Thoracic aorta (tissue), 2 donors: ENCODE results near the gene IKBKE. TPM values are rescaled to one million over a fixed set of nuclear protein-coding genes. Genes with fewer than 3 reads are reported as not detected.

ENCODE experiments used
- ATAC-seq: fragments of 150-250 bp; one replicate; pipeline ENCODE4 v1.8.0; 2017; ENCODE audit warnings: low read depth; ENCODE audit not compliant: insufficient number of reproducible peaks, low FRiP score
- DNase-seq: peaks from one replicate; pipeline ENCODE4 v3.0.0-alpha.2; 2020; ENCODE audit warnings: low spot score
- H3K27ac ChIP-seq, 2 donors: fragments of 200-600 bp; sonication (generic); 1 replicate in 1 of 2; 2 replicates in 1 of 2; pipeline ENCODE4 v1.5.1; 2016; ENCODE audit warnings: mild to moderate bottlenecking in 2 of 2, moderate library complexity in 2 of 2
- H3K27me3 ChIP-seq: fragments of 200-600 bp; sonication (generic); replicated peaks from 2 replicates; pipeline ENCODE4 v1.6.0; 2016; ENCODE audit warnings: mild to moderate bottlenecking; ENCODE audit not compliant: insufficient read depth
- H3K36me3 ChIP-seq: fragments of 200-600 bp; sonication (generic); one replicate; pipeline ENCODE4 v1.5.1; 2016
- H3K4me1 ChIP-seq, 2 donors: fragments of 200-600 bp; sonication (generic); 1 replicate in 1 of 2; 2 replicates in 1 of 2; pipeline versions ENCODE4 v1.5.1 to v1.6.0; 2016; ENCODE audit warnings: low read depth in 2 of 2, mild to moderate bottlenecking in 1 of 2; ENCODE audit not compliant: control insufficient read depth in 1 of 2
- H3K4me3 ChIP-seq: fragments of 200-600 bp; sonication (generic); 2 replicates; pipeline ENCODE4 v1.5.1; 2016; ENCODE audit warnings: mild to moderate bottlenecking
- H3K9me3 ChIP-seq: fragments of 200-600 bp; sonication (generic); 2 replicates; pipeline ENCODE4 v1.5.1; 2016
- CTCF ChIP-seq: fragments of 200-600 bp; sonication (generic); IDR thresholded peaks from one replicate; pipeline ENCODE4 v1.5.1; 2019; ENCODE audit warnings: antibody characterized with exemption
- total RNA-seq, 2 donors: library from RNA; depleted of rRNA; stranded (reverse); fragments of >200 nt; gene quantifications; one replicate each; pipeline versions ENCODE4 v1.1.0 to v1.2.3, GENCODE V29; 2016

IKBKE gene
- total RNA-seq, 2 donors from 2014 or later: 5.8 to 16.1 TPM

GRCh38 chr1:206541236-206541833, 71.1 kb downstream of the IKBKE start:
- H3K4me3 ChIP-seq: no peak overlapping the region
- H3K27ac ChIP-seq: peak overlapping the region; percentile 62 to 72
- no peaks in the 10 kb centered on the region for H3K27me3 ChIP-seq
- DNase-seq (no peak), ATAC-seq (no peak)
- H3K9me3 ChIP-seq: no peaks in the 10 kb centered on the region
- peaks cover 5% of the 10 kb centered on the region for H3K36me3 ChIP-seq
- no peak for TF ChIP-seq CTCF
- H3K4me1 ChIP-seq: peaks cover 8 to 19% of the 10 kb centered on the region in 2 donors

DNA sequence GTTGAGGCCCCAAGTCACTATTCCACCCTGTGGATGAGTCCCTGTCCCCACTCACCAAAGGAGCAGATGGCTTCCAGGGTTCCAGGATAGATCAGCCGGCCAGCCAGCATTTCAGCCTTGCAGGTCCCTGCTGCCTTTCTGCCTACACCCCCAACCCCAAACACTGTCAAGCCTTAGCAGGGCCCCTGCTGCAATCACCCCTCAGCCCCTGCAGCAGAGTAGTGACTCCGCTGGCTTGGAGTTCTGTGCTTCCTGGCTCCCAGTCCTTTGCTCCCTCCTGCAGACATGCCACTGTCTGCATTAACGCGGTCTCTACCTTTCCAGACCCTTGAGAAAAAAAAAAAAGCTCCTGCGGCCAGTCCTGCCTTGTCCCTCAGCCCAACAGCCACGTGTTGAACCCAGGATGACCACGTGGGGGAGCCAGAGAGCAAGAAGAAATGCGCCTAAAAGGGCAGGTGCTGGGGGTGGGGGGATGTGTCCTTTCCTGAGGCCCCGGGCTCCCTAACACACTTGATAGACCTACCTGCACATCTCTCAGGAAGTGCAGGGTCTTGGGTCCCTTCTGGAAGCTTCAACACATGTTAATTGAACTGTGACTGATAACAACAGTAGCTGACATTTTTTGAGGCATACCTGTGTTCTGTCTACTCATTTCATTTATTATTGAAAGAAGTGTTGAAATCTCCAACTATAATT, 74.4 kb downstream of the IKBKE start:
- peak; percentile 87 for TF ChIP-seq CTCF
- DNase-seq (peak; percentile 32), ATAC-seq (no peak)
- no peaks in the 10 kb centered on the region for H3K9me3 ChIP-seq
- H3K4me1 ChIP-seq: peaks cover 8 to 13% of the 10 kb centered on the region in 2 donors
- no peak overlapping the region for H3K27ac ChIP-seq
- H3K27me3 ChIP-seq: no peaks in the 10 kb centered on the region
- H3K36me3 ChIP-seq: no peaks in the 10 kb centered on the region
- no peak overlapping the region for H3K4me3 ChIP-seq

DNA sequence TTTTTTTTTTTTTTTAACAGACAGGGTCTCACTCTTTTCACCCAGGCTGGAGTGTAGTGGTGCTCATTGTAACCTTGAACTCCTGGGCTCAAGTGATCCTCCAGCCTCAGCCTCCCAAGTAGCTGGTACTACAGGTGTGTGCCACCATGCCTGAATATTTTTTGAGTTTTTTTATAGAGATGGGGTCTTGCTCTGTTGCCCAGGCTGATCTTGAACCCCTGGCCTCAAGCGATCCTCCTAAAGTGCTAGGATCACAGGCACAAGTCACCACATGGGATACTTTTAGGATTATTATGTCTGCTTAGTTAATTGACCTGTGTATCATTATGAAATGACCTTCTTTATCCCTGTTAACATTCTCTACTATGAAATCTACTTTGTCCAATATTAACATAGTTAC, 75.1 kb downstream of the IKBKE start:
- no peak overlapping the region for H3K27ac ChIP-seq
- no peak for ATAC-seq
- peaks cover 4 to 7% of the 10 kb centered on the region in 2 donors for H3K4me1 ChIP-seq
- DNase-seq: no peak
- H3K4me3 ChIP-seq: no peak overlapping the region
- no peaks in the 10 kb centered on the region for H3K27me3 ChIP-seq
- TF ChIP-seq CTCF: no peak
- no peaks in the 10 kb centered on the region for H3K36me3 ChIP-seq
- no peaks in the 10 kb centered on the region for H3K9me3 ChIP-seq

Other genes with a start within 250 kb of the IKBKE start
- gene RASSF5, start 37.1 kb downstream of the IKBKE start, total RNA-seq: 10 to 100 TPM; 21.7 to 22.8 TPM
- gene EIF2D, start 142.0 kb downstream of the IKBKE start, total RNA-seq: 10 to 100 TPM; 40.5 to 41.1 TPM
- 10 to 100 TPM in 1 of 2 donors, 1 to 10 TPM in 1; 6.8 to 11.9 TPM for gene DYRK3, start 165.1 kb downstream of the IKBKE start, total RNA-seq
- 10 to 100 TPM; 80.7 to 89.2 TPM for gene MAPKAPK2, start 214.4 kb downstream of the IKBKE start, total RNA-seq